ENCODE measurements around the gene GPNMB.
A peak's percentile ranks its signal among the peaks of the same experiment; 100 is the strongest.
"Not testable (repeated sequence)": the region's sequence is repeated elsewhere in the genome, so short reads cannot be mapped to it uniquely, and the experiment has no call there.

Gene GPNMB

DNA sequence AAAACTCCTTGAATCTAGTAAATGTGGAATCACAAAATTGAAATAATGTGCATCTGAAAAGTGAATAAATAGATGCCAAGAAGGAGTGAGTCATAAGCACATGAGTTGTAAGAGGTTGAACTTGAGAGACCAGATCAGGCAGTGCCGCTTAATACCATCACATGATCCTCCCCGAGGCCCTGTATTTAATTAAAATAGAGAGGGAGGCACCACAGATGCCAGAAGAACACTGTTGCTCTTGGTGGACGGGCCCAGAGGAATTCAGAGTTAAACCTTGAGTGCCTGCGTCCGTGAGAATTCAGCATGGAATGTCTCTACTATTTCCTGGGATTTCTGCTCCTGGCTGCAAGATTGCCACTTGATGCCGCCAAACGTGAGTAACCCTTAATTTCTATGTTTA, at the start of gene GPNMB:
Gene GPNMB (plus strand): TSS at position 221 of the 400 bp plus-strand sequence. CDS start 83 bp downstream, at position 304.
- peak within 1 kb of the TSS in 1 of 2 donors; percentile 64 for H3K4me3 Mint-ChIP-seq
- H3K9me3 Mint-ChIP-seq, result peaks cover 5 to 6% of the 10 kb centered on the region in 2 donors
- H3K27ac Mint-ChIP-seq, result no peak within 1 kb of the TSS
- no peak for DNase-seq
- no peak for ATAC-seq
- peaks cover 85% of the 10 kb centered on the region for H3K27me3 Mint-ChIP-seq
- H3K4me1 Mint-ChIP-seq, result peaks cover 7% of the 10 kb centered on the region

DNA sequence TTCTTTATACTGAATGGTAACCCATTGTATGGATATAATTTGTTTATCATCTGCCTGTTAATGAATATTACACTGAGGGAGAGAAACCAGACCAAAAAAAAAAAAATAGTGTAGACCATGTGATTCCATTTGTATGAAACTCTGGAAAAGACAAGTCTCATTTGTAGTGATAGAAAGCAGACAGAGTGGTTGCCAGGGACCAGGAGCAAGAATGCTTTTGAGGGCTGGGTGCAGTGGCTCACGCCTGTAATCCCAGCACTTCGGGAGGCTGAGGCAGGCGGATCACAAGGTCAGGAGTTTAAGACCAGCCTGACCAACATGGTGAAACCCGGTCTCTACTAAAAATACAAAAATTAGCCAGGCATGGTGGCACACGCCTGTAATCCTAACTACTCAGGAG, 48.8 kb upstream of the GPNMB start:
- not testable (repeated sequence) for H3K27ac Mint-ChIP-seq, H3K27me3 Mint-ChIP-seq, DNase-seq, ATAC-seq, H3K4me1 Mint-ChIP-seq, H3K4me3 Mint-ChIP-seq, H3K9me3 Mint-ChIP-seq

DNA sequence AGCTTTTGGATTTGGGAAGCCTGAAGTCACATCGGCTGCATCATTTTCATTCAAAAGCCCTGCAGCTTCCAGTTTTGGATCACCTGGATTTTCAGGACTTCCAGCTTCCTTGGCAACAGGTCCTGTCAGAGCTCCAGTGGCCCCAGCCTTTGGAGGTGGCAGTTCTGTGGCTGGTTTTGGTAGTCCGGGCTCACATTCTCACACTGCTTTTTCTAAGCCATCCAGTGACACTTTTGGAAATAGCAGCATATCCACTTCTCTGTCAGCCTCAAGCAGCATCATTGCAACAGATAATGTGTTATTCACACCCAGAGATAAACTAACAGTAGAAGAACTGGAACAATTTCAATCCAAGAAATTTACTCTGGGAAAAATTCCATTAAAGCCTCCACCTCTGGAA, 46.2 kb upstream of the GPNMB start:
- DNase-seq (no peak), ATAC-seq (no peak)
- Mint-ChIP-seq H3K4me1 (no peaks in the 10 kb centered on the region), H3K27ac (peak overlapping the region in 1 of 2 donors; percentile 87), H3K4me3 (no peak overlapping the region), H3K9me3 (no peaks in the 10 kb centered on the region), H3K27me3 (peaks cover 2% of the 10 kb centered on the region)

DNA sequence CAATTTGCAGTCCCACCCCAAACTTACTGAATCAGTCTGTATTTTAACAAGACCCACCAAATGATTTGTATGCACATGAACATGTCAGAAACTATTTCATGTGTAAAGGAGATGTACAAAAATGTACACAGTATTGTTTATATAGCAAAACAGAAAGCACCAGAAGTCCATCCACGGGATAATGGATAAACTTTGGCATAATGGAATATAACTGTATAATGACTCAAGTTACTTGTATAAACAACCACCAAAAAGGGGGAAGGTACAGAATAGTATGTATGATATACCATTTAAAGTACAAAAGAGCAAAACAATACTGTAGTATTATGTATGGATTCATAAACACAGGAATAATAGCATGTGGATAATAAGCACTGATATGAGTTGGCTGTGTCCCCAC, 42.3 kb upstream of the GPNMB start:
- H3K27ac Mint-ChIP-seq, result no peak overlapping the region
- no peak overlapping the region for H3K4me3 Mint-ChIP-seq
- DNase-seq (no peak), ATAC-seq (no peak)
- no peaks in the 10 kb centered on the region for H3K9me3 Mint-ChIP-seq
- peaks cover 31% of the 10 kb centered on the region for H3K27me3 Mint-ChIP-seq
- H3K4me1 Mint-ChIP-seq, result peaks cover 4% of the 10 kb centered on the region

DNA sequence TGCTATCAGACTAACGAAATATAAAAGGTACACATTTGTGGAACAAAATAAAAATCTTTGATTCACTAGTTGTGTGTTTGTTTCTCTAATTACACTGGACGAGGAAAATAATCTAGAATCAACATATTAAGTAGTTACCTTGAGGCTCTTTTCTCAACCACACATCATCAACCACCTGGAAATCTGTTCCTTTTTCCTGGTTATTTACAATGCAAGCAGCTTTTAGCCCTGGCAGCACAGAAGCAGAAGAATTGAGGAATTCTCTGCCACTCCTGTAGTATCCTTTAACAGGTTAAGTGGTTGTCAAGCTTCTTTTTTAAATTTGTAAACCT, 41.0 kb upstream of the GPNMB start:
- H3K4me1 Mint-ChIP-seq, result peaks cover 4% of the 10 kb centered on the region
- H3K27me3 Mint-ChIP-seq, result peaks cover 31% of the 10 kb centered on the region
- H3K9me3 Mint-ChIP-seq, result no peaks in the 10 kb centered on the region
- ATAC-seq, result no peak
- H3K27ac Mint-ChIP-seq, result no peak overlapping the region
- DNase-seq, result no peak
- peak overlapping the region; percentile 19 to 68 for H3K4me3 Mint-ChIP-seq

DNA sequence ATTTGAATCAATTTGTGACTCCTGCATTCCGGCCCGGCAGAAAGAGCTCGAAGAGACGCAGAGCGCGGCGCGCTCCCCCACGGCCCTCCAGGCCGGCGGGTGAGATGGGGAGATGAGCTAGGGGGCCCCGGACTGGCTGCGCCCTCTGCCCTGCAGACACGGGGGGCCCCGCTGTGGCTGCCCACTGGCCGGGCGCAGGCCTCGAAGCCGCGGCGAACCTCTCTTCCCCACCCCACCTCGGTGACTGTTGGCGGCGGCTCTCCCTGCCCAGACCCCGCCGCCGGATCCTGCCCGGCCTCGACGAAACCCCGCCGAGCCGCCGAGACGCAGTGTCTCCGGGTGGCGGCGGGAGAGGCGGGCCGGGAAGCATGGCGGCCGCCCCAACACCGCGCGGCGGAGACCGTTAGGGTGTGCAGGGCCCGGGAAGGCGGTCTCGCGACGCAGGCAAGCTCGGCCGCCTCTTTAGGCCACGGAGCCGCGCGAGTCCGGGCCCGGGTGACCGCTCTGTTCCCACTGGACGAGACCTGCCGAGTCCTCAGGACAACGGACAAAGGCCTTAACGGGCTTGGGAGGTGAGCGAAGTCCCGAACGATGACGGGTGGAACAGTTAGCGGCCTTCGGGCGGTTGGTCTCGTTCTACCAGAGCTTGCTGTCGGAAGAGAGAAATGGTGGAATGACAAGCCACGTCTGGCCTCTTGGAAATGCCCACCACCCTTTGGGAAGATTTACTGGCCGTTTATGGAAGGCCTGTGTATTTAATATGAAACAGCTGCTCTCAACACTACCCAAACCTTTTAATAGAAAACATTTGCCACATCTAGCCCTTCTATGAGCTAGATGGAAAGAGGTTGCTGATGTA, 40.4 kb upstream of the GPNMB start:
- DNase-seq, result peak in 1 of 2 donors; percentile 42
- H3K4me3 Mint-ChIP-seq, result peak overlapping the region; percentile 19 to 68

DNA sequence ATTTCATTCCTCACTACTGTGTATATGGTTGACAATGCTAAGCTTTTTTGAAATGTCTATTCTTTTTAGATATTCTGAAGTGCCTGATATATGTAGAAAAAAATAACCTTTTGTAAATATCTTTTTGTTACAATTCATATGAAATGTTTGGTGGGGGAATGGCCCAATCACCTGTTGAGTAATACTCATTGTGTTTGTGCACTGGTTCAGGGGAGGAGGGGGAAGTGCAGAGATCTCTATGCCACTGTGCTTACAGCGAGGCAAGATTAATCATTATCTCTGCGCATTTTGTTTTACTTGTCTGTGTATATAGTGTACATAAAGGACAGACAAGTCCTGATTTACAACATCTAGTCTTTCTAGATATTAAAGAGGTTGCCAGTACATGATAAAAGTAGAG, 39.6 kb upstream of the GPNMB start:
- no peak for DNase-seq
- ATAC-seq, result no peak
- H3K4me3 Mint-ChIP-seq, result peak overlapping the region in 1 of 2 donors; percentile 68
- H3K4me1 Mint-ChIP-seq, result peaks cover 4% of the 10 kb centered on the region
- no peaks in the 10 kb centered on the region for H3K9me3 Mint-ChIP-seq
- H3K27me3 Mint-ChIP-seq, result peaks cover 40% of the 10 kb centered on the region
- H3K27ac Mint-ChIP-seq, result no peak overlapping the region

More for the DNA sequence above, 40.4 kb upstream of the GPNMB start:
- peak overlapping the region in 1 of 2 donors; percentile 51 for H3K27ac Mint-ChIP-seq
- H3K4me1 Mint-ChIP-seq, result peaks cover 4% of the 10 kb centered on the region
- H3K27me3 Mint-ChIP-seq, result peaks cover 37% of the 10 kb centered on the region
- ATAC-seq, result no peak
- no peaks in the 10 kb centered on the region for H3K9me3 Mint-ChIP-seq

DNA sequence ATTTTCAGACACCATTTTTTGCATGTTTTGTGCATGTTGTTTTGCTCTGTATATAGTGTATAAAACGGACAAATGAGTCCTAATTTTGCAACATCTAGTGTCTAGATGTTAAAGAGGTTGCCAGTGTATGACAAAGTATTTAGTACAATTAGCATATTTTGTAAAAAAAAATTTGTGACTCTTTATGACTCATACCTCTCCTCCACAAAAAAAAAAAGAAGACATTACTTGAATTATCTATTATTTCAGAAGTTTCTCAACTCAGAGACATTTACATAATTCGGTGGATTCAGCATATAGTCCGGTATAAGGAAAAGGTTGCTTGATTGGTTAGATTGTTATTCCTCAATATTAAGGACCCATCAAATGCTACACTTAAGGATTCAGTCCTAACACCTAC, 38.7 kb upstream of the GPNMB start:
- Mint-ChIP-seq H3K4me3 (no peak overlapping the region), H3K9me3 (no peaks in the 10 kb centered on the region), H3K4me1 (peaks cover 4% of the 10 kb centered on the region), H3K27ac (no peak overlapping the region), H3K27me3 (peaks cover 40% of the 10 kb centered on the region)
- ATAC-seq (no peak), DNase-seq (no peak)

DNA sequence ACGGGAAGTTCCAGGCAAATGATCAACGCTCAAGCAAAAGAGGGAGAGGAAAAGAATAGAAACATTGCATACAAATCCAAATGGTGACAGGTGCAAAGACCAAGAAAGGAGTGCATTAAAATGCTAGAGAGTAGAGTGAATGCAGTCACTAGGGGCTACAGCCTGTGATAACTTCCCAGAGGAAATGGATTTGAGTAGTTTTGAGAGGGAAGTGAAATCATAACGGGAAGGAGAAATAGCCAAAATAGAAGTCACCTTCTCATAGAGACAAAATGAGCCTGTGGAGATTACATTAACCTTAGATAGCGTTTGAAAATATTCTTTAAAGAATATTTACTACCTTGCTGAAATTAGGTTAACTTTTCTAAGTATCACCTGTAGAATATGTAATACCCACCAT, 38.3 kb upstream of the GPNMB start:
- no peak for DNase-seq
- ATAC-seq, result no peak
- Mint-ChIP-seq H3K4me3 (no peak overlapping the region), H3K27me3 (peaks cover 40% of the 10 kb centered on the region), H3K27ac (no peak overlapping the region), H3K4me1 (peaks cover 4% of the 10 kb centered on the region), H3K9me3 (no peaks in the 10 kb centered on the region)

DNA sequence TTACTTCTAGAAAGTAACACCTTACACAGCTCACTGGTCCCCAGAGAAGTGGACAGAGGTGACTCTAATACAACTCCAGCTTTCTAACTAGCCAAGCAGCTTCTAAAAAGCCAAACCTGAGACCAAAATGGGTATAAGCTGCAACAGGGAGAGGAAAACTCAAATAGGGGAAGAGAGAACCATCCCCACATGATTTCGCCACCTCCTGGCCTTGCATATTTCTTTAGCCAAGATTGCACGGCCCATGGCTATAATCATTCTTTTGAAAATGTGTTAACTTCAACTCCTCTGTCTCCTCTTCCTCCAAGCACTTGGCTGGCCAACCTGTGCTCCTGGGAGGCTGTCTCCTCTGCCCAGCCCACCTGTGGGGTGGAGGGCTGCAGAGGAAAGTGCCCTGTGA, 36.1 kb upstream of the GPNMB start:
- ATAC-seq, result no peak
- Mint-ChIP-seq H3K4me3 (no peak overlapping the region), H3K4me1 (peaks cover 4% of the 10 kb centered on the region), H3K9me3 (no peaks in the 10 kb centered on the region), H3K27me3 (peaks cover 50% of the 10 kb centered on the region), H3K27ac (no peak overlapping the region)
- DNase-seq, result no peak

DNA sequence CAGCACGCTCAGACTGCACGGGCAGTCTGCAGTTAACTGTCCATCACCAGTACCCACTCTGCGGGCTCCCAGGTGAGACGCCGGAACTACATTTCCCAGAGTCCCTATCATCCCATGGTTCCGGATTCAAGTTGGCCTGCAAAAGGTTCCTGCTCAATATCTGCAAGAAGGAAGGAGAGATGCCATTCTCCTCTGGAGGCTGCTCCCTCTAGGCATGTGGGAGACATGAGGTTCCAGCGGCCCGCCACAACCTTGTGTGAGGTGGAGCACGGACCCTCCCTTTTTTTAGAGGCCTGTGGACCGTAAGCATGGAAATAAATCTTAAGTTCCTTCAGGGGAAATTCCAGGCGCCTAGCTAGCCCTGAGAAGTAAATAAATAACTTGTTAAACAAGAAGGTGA, 35.0 kb upstream of the GPNMB start:
- no peak overlapping the region for H3K27ac Mint-ChIP-seq
- DNase-seq, result no peak
- peaks cover 4% of the 10 kb centered on the region for H3K4me1 Mint-ChIP-seq
- H3K4me3 Mint-ChIP-seq, result no peak overlapping the region
- H3K27me3 Mint-ChIP-seq, result peaks cover 43% of the 10 kb centered on the region
- H3K9me3 Mint-ChIP-seq, result no peaks in the 10 kb centered on the region
- no peak for ATAC-seq

DNA sequence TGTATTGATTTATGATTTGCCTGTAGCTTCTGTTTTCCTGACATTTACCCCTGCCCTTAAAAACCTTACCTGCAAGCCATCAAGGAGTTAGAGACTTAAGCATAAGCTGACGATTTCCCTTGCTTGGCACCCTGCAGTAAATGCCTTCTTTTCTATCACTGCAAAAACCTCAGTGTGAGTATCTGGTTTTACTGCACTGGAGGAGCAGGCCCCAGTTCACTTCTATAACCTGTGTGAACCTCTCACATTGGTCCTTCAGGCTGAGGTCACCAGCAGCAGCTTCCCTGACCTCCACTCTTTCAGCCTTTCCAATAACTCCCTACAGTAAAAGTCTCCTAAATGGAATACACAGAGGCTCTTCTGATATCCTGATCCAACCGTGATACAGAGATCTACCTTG, 34.2 kb upstream of the GPNMB start:
- Mint-ChIP-seq H3K27ac (no peak overlapping the region), H3K27me3 (peaks cover 35% of the 10 kb centered on the region), H3K4me3 (no peak overlapping the region), H3K4me1 (peaks cover 4% of the 10 kb centered on the region), H3K9me3 (no peaks in the 10 kb centered on the region)
- DNase-seq, result no peak
- no peak for ATAC-seq

DNA sequence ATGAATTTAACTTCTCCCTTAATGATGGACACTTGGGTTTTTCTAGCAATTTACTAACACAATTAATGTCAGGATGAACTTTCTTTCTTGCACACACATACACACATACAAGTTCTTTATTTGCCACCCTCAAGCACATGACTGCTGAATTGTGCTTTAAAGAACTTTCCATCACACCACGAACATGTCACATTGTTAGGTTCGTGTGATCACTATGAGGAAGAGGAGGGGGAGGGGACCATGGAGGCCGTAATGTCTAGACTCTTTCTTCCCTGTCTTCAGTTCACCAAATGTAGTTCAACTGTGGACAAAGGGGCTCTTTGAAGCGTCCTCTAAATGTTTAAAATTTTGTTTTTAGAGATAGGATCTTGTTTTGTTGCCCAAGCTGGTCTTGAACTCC, 33.7 kb upstream of the GPNMB start:
- Mint-ChIP-seq H3K27ac (no peak overlapping the region), H3K27me3 (peaks cover 31% of the 10 kb centered on the region), H3K4me3 (no peak overlapping the region), H3K4me1 (peaks cover 4% of the 10 kb centered on the region), H3K9me3 (no peaks in the 10 kb centered on the region)
- no peak for DNase-seq
- no peak for ATAC-seq

DNA sequence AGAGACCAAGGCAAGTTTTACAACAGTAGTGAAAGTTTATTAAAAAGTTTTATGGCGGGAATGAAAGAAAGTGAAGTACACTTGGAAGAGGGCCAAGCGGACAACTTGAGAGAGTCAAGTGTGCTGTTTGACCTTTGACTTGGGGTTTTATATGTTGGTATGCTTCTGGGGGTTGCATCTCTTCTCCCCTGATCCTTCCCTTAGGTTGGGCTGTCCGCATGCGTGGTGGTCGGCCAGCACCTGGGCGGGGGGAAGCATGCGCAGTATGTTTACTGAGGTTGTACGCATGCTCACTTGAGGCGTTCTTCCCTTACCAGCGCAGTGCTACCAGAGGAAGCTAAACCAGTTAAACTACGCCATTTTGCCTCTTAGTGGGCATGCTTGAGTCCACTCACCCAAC, 32.8 kb upstream of the GPNMB start:
- Mint-ChIP-seq H3K27me3 (peaks cover 24% of the 10 kb centered on the region), H3K4me1 (no peaks in the 10 kb centered on the region), H3K27ac (no peak overlapping the region), H3K4me3 (no peak overlapping the region), H3K9me3 (no peaks in the 10 kb centered on the region)
- no peak for DNase-seq
- ATAC-seq, result no peak

DNA sequence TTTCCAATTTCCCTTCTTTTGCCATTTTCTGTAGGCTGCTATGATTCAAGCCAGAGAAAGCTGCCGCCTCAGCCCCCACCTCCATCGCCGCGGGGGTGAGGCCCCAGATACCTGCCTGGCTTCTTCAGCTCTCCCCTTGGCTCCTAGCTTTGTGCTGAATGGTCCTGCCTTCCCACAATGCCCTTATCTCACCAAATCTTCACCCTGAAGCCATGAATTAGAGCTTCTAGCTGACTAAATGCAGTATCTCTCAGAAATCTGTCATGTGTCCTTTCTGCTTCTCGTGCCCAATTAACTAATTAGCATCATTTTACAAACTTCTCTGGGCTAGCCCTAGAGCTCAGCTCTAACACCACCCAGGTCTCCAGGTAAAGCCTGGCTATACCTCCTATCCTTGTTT, 32.2 kb upstream of the GPNMB start:
- DNase-seq (no peak), ATAC-seq (no peak)
- peaks cover 24% of the 10 kb centered on the region for H3K27me3 Mint-ChIP-seq
- no peak overlapping the region for H3K27ac Mint-ChIP-seq
- H3K4me1 Mint-ChIP-seq, result no peaks in the 10 kb centered on the region
- H3K9me3 Mint-ChIP-seq, result no peaks in the 10 kb centered on the region
- H3K4me3 Mint-ChIP-seq, result no peak overlapping the region

DNA sequence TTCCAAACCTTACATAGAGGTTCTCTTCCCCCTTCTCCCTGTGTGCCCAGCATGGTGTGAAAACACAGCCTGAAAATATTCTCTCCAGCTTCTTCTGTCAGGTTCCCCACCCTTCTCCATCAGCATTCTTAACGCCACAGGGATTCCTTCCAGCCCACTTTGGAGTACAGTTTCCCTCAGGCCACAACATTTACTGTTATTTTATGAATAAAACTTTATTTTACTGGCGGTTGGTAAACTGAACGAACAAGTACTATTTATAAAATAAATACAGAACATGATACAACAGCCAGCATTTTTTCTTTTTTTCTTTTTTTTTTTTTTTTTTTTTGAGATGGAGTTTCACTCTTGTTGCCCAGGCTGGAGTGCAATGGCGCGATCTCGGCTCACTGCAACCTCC, 31.6 kb upstream of the GPNMB start:
- ATAC-seq, result no peak

DNA sequence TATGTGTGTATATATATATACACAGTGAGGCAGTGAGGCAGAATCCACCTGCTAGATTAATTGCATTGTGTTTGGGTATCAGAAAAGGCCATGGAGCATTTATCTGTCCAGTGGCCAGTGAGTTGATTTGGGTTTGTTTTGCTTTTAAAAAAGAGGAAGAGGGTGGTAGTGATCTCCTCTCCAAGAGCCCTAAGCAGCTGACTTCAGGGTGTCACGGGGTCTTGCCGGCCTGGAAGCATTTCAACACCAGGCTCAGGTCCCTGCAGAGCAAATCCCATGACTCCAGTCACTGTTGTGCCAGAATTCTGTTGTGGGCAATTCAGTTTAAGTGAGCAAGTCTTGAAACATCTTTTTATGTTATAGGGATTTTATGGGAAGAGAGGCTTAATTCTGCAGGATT, 30.6 kb upstream of the GPNMB start:
- Mint-ChIP-seq H3K4me3 (no peak overlapping the region), H3K27ac (peak overlapping the region in 1 of 2 donors; percentile 65), H3K27me3 (peaks cover 19% of the 10 kb centered on the region), H3K9me3 (no peaks in the 10 kb centered on the region), H3K4me1 (no peaks in the 10 kb centered on the region)
- ATAC-seq (no peak), DNase-seq (no peak)

More for the DNA sequence above, 31.6 kb upstream of the GPNMB start:
- H3K4me1 Mint-ChIP-seq, result no peaks in the 10 kb centered on the region
- no peak overlapping the region for H3K4me3 Mint-ChIP-seq
- H3K27ac Mint-ChIP-seq, result no peak overlapping the region
- H3K27me3 Mint-ChIP-seq, result peaks cover 24% of the 10 kb centered on the region
- no peak for DNase-seq
- H3K9me3 Mint-ChIP-seq, result no peaks in the 10 kb centered on the region
